HTERT RPE-1 (cell line): ENCODE results near the gene GAMT.

Source experiments
- in situ Hi-C: fragments of 300-500 bp; cut with MboI; formaldehyde crosslinking; loops from 4 replicates; pipeline ENCODE4 v1.14.3; 2020; ENCODE audit warnings: low sequenced_read_pairs

The GAMT gene

GRCh38 chr19:1350867-1351266, 50.5 kb downstream of the GAMT start:
- in situ Hi-C loops = no loop called here

DNA sequence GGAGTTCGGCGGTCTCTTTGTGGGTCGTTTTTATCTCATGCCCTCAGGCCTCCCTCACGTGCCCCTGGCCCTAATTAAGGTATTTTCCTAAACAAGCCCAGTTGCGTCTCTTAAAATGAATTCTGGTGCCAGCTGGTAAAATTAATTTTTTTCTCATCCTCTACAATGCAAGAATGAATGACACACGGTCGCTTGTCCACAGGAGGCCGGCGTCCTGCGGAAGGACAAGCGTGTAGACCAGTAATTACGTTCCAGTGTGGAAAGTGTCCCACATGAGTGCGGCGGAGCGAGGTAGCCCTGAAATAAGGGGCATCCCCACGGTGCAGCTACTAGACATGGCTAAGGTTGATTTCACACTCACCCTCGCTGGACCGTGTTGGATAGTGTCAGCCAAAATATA, 52.1 kb downstream of the GAMT start:
- in situ Hi-C loops = no loop called here
